K562 (cell line): ENCODE results near the gene CENPP. TPM values are rescaled to one million over a fixed set of nuclear protein-coding genes. Genes with fewer than 3 reads are reported as not detected.

ENCODE experiments used
- C11orf30 ChIP-seq: fragments of 450-650 bp; IDR thresholded peaks from 2 replicates; pipeline ENCODE4 v1.6.1; 2016; ENCODE audit warnings: low read depth, mild to moderate bottlenecking
- CHD7 ChIP-seq: fragments of 200-600 bp; sonication (generic); IDR thresholded peaks from one replicate; pipeline ENCODE4 v1.6.1; 2012; ENCODE audit warnings: mild to moderate bottlenecking, low read depth, low read length, inconsistent platforms
- FUS ChIP-seq: fragments of 200-400 bp; formaldehyde crosslinking; optimal IDR thresholded peaks from 2 replicates; pipeline ENCODE3; 2017; ENCODE audit warnings: low read depth, low read length
- HMG20B ChIP-seq: fragments of 250-450 bp; sonication (Bioruptor Pico); IDR thresholded peaks from 2 replicates; pipeline ENCODE4 v1.5.0; 2021; ENCODE audit warnings: mild to moderate bottlenecking
- MAFG ChIP-seq: fragments of 450-650 bp; conservative IDR thresholded peaks from 2 replicates; pipeline ENCODE4 v1.6.1; 2016; ENCODE audit warnings: missing genetic modification characterization, missing compliant biosample characterization
- MAFK ChIP-seq: IDR thresholded peaks from 2 replicates; pipeline ENCODE4 v1.6.1; 2011; ENCODE audit warnings: low read length, improper control_type of control experiment
- MITF ChIP-seq: IDR thresholded peaks from 2 replicates; pipeline ENCODE4 v1.6.1; 2014; ENCODE audit warnings: antibody characterized with exemption
- NCOA1 ChIP-seq: fragments of 450-650 bp; IDR thresholded peaks from 2 replicates; pipeline ENCODE4 v1.6.1; 2016; ENCODE audit warnings: low read depth
- PPARD ChIP-seq: fragments of 250-450 bp; sonication (Bioruptor Pico); IDR thresholded peaks from 2 replicates; pipeline ENCODE4 v1.8.0; 2022; ENCODE audit warnings: inconsistent platforms, mild to moderate bottlenecking, moderate library complexity
- RHOXF2B ChIP-seq: fragments of 250-450 bp; sonication (Bioruptor Pico); conservative IDR thresholded peaks from 2 replicates; pipeline ENCODE4 v1.5.1; 2021
- TRIM28 ChIP-seq: fragments of 450-650 bp; IDR thresholded peaks from 2 replicates; pipeline ENCODE4 v1.6.1; 2017
- ZNF143 ChIP-seq: sonication (generic); formaldehyde crosslinking; IDR thresholded peaks from 2 replicates; pipeline ENCODE4 v1.9.0; 2022; ENCODE audit warnings: mild to moderate bottlenecking, missing genetic modification reagents
- ZNF511 ChIP-seq: sonication (generic); formaldehyde crosslinking; IDR thresholded peaks from 2 replicates; pipeline ENCODE4 v1.8.0; 2022; ENCODE audit warnings: mild to moderate bottlenecking, missing genetic modification reagents
- polyA plus RNA-seq, 8 experiments: library from polyadenylated mRNA; depleted of rRNA in 4 of 8; stranded (reverse) in 5 of 8; unstranded in 3 of 8; fragments of >200 nt; fragmentation: Nextera tagmentation in 2 of 8; fragmentation: Illumina TruSeq in 1 of 8; extraction: Ambion mirVana in 2 of 8; extraction: Trizol in 1 of 8; gene quantifications; 2 replicates each; pipeline versions ENCODE4 v1.2.1 to v1.2.3, GENCODE V29; 2011 to 2014; ENCODE audit warnings: inconsistent platforms in 1 of 8, missing spikeins in 1 of 8
- total RNA-seq, 7 experiments: library from RNA; depleted of rRNA in 6 of 7; stranded (reverse); fragments of >200 nt in 6 of 7; fragmentation: Illumina TruSeq in 2 of 7; extraction: Trizol in 2 of 7; gene quantifications; 2 replicates each; pipeline versions ENCODE4 v1.2.1 to v1.2.3, GENCODE V29; 2011 to 2021; ENCODE audit warnings: low replicate concordance in 1 of 7
- TF ChIP-seq, protein P1 (sequence below): fragments of 450-650 bp; IDR thresholded peaks from 2 replicates; pipeline ENCODE4 v1.7.0; 2016; ENCODE audit warnings: borderline replicate concordance

Gene CENPP
- total and polyA plus RNA-seq, 9 of the 15 experiments (the other 6 are each of a cell fraction or from before 2014, with no cell fraction given): 8.0 to 28.5 (median 17.9) TPM

DNA sequence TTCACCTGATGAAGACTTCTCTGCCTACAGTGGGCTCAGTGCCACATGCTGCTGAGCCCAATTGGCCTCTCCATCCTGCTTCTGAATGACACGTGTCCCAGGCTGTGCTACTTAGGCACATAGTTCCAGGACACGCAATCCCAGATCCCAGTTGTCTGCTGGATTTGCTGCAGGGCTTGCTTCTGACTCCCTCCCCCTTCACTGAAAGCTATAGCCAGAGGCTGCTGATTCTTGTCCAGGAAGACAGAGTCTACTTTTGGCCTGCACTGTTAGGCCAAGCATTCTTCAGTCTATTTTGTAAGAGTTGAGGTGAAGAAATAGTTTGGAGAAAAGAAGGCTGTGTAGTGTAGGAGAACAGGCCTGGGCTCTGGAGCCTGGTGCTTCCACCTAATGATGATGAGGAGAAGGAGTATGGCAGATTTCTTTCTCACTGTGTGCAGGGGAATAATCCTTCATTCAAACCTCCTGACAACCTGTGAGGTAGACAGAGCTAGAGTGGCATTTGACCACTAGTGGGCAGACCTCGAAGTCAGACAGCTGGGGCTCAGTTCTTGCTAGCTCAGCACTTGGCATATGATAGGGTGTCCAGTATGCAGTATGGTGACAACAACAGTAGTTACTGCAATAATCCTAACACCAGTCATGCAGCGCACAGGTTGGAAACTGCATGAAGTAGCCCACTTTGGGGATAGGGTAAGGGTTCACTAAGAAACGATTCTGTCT lies 176.1 kb downstream of the CENPP start (continued):
- TF ChIP-seq FUS (no peak), RHOXF2B (no peak), TRIM28 (no peak), HMG20B (no peak), NCOA1 (no peak), C11orf30 (peak; percentile 90), MITF (no peak), MAFK (peak; percentile 93), ZNF143 (CRISPR knock-in tag) (no peak), ZNF511 (CRISPR knock-in tag) (no peak), MAFG (tag) (peak; percentile 88), CHD7 (no peak), PPARD (CRISPR knock-in tag) (no peak)
- TF ChIP-seq, protein P1, sequence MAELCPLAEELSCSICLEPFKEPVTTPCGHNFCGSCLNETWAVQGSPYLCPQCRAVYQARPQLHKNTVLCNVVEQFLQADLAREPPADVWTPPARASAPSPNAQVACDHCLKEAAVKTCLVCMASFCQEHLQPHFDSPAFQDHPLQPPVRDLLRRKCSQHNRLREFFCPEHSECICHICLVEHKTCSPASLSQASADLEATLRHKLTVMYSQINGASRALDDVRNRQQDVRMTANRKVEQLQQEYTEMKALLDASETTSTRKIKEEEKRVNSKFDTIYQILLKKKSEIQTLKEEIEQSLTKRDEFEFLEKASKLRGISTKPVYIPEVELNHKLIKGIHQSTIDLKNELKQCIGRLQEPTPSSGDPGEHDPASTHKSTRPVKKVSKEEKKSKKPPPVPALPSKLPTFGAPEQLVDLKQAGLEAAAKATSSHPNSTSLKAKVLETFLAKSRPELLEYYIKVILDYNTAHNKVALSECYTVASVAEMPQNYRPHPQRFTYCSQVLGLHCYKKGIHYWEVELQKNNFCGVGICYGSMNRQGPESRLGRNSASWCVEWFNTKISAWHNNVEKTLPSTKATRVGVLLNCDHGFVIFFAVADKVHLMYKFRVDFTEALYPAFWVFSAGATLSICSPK: no peak
